PC-3 (cell line): Measurements from ENCODE around the gene CDH13. TPM values are rescaled to one million over a fixed set of nuclear protein-coding genes. Genes with fewer than 3 reads are reported as not detected.

Source experiments
- ATAC-seq: fragments of 200-7000 bp; cut with Tn5 transposase; 2 replicates; pipeline ENCODE4 v1.9.1; 2020; ENCODE audit warnings: mild to moderate bottlenecking, moderate library complexity
- BruUV-seq: library from RNA; stranded (reverse); fragments of 400-500 nt; replicated peaks from 2 replicates; lab custom pipeline; 2021; lab: Mats Ljungman, UMichigan
- CTCF ChIA-PET: fragments of 300-600 bp; sonication (Branson Sonifier 250); formaldehyde crosslinking; loops from one replicate; lab custom pipeline; 2022; ENCODE audit warnings: antibody characterized with exemption; lab: Charles Lee
- POLR2A ChIA-PET: fragments of 300-600 bp; sonication (Branson Sonifier 250); formaldehyde crosslinking; loops from one replicate; lab custom pipeline; 2022; ENCODE audit warnings: antibody characterized with exemption; ENCODE audit not compliant: unreplicated experiment; lab: Charles Lee
- DNase-seq: peaks from one replicate; pipeline ENCODE4 v3.0.0-alpha.2; 2015
- H2AFZ ChIP-seq: fragments of 300-600 bp; sonication (generic); 2 replicates; pipeline ENCODE4 v1.6.0; 2016; ENCODE audit warnings: antibody characterized with exemption, low read length
- H3F3A ChIP-seq: fragments of 300-600 bp; sonication (generic); one replicate; pipeline ENCODE4 v1.6.0; 2017; ENCODE audit warnings: antibody characterized with exemption, low read length, control low read depth, mild to moderate bottlenecking; ENCODE audit not compliant: unreplicated experiment
- H3K27ac ChIP-seq: fragments of 300-600 bp; sonication (generic); 2 replicates; pipeline ENCODE4 v1.5.1; 2016; ENCODE audit warnings: mild to moderate bottlenecking, low read length
- H3K27me3 ChIP-seq: fragments of 300-600 bp; sonication (generic); 2 replicates; pipeline ENCODE4 v1.6.1; 2016; ENCODE audit warnings: low read length, mixed read lengths
- H3K36me3 ChIP-seq: fragments of 300-600 bp; sonication (generic); 2 replicates; pipeline ENCODE4 v1.6.1; 2016; ENCODE audit warnings: low read depth, mixed run types, low read length, mixed read lengths
- H3K4me1 ChIP-seq: fragments of 300-600 bp; sonication (generic); 2 replicates; pipeline ENCODE4 v1.5.1; 2016; ENCODE audit warnings: low read length; ENCODE audit not compliant: insufficient read depth
- H3K4me2 ChIP-seq: fragments of 300-600 bp; sonication (generic); 2 replicates; pipeline ENCODE4 v1.6.0; 2016; ENCODE audit warnings: low read length
- H3K4me3 ChIP-seq: fragments of 300-600 bp; sonication (generic); 2 replicates; pipeline ENCODE4 v1.5.1; 2016; ENCODE audit warnings: mild to moderate bottlenecking, low read length, mixed read lengths
- H3K79me2 ChIP-seq: fragments of 300-600 bp; sonication (generic); 2 replicates; pipeline ENCODE4 v1.6.1; 2017; ENCODE audit warnings: low read length, mixed read lengths
- H3K9ac ChIP-seq: fragments of 300-600 bp; sonication (generic); 2 replicates; pipeline ENCODE4 v1.6.0; 2016; ENCODE audit warnings: mild to moderate bottlenecking, low read length
- H3K9me2 ChIP-seq: fragments of 300-600 bp; sonication (generic); replicated peaks from 2 replicates; pipeline ENCODE4 v1.6.1; 2016; ENCODE audit warnings: mixed run types, low read length, mixed read lengths
- H3K9me3 ChIP-seq: fragments of 300-600 bp; sonication (generic); 2 replicates; pipeline ENCODE4 v1.6.1; 2016; ENCODE audit warnings: low read length, mixed read lengths
- H4K20me1 ChIP-seq: fragments of 300-600 bp; sonication (generic); 2 replicates; pipeline ENCODE4 v1.6.1; 2016; ENCODE audit warnings: low read length, mixed read lengths
- EZH2 ChIP-seq: fragments of 300-600 bp; sonication (generic); IDR thresholded peaks from one replicate; pipeline ENCODE4 v1.6.1; 2017; ENCODE audit warnings: antibody characterized with exemption, mild to moderate bottlenecking, low read length; ENCODE audit not compliant: unreplicated experiment
- EZH2phosphoT487 ChIP-seq: fragments of 300-600 bp; sonication (generic); IDR thresholded peaks from 2 replicates; pipeline ENCODE4 v1.6.1; 2018; ENCODE audit warnings: mild to moderate bottlenecking, antibody characterized with exemption, low read length, borderline replicate concordance
- intact Hi-C: fragments of 100-400 bp; cut with micrococcal nuclease; formaldehyde crosslinking; loops from 2 replicates; pipeline ENCODE4 v1.9.0; 2023
- total RNA-seq: library from RNA; depleted of rRNA; stranded (reverse); fragments of >200 nt; gene quantifications from 2 replicates; pipeline ENCODE4 v1.2.3, GENCODE V29; 2014
- TF ChIP-seq, protein P1 (sequence below): fragments of 300-600 bp; sonication (generic); conservative IDR thresholded peaks from 2 replicates; pipeline ENCODE4 v1.5.1; 2017; ENCODE audit warnings: antibody characterized with exemption, low read depth, mild to moderate bottlenecking, low read length

Gene CDH13
- total RNA-seq, 1 experiment from 2014 or later = 0.36 TPM

DNA sequence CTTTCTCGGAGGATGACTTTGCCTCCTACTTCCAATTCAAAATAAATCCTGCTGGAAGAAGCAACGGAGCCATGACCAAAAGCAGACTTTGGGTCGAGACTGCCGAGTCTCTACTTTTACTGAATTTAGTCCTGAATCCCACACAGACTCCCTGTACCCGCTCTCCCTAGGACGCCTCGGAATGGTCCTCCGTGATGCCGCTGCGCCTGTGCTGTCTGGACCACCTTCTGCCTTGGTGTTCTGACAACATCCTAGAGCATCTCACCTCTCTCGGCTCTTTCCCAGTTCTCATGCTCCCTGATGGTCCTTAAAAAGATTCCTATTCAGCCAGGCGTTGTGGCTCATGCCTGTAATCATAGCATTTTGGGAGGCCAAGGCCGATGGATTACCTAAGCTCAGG is 999.9 kb downstream of the CDH13 start:
- Histone ChIP-seq H3K4me2 (no peak overlapping the region), H3K9ac (no peak overlapping the region), H3K4me3 (no peak overlapping the region), H3F3A (no peaks in the 10 kb centered on the region), H3K27me3 (peaks cover 51% of the 10 kb centered on the region), H3K79me2 (no peaks in the 10 kb centered on the region), H3K4me1 (no peaks in the 10 kb centered on the region), H2AFZ (no peak overlapping the region), H3K36me3 (no peaks in the 10 kb centered on the region), H3K9me2 (no peaks in the 10 kb centered on the region), H3K9me3 (no peaks in the 10 kb centered on the region), H3K27ac (no peak overlapping the region), H4K20me1 (no peaks in the 10 kb centered on the region)
- TF ChIP-seq, protein P1, sequence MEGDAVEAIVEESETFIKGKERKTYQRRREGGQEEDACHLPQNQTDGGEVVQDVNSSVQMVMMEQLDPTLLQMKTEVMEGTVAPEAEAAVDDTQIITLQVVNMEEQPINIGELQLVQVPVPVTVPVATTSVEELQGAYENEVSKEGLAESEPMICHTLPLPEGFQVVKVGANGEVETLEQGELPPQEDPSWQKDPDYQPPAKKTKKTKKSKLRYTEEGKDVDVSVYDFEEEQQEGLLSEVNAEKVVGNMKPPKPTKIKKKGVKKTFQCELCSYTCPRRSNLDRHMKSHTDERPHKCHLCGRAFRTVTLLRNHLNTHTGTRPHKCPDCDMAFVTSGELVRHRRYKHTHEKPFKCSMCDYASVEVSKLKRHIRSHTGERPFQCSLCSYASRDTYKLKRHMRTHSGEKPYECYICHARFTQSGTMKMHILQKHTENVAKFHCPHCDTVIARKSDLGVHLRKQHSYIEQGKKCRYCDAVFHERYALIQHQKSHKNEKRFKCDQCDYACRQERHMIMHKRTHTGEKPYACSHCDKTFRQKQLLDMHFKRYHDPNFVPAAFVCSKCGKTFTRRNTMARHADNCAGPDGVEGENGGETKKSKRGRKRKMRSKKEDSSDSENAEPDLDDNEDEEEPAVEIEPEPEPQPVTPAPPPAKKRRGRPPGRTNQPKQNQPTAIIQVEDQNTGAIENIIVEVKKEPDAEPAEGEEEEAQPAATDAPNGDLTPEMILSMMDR = no peak
- TF ChIP-seq EZH2 = no peak
- TF ChIP-seq EZH2phosphoT487 = no peak
- BruUV-seq = no TSS peak
- ATAC-seq = no peak
- intact Hi-C loops = no loop called here
- ChIA-PET CTCF (no interaction called here), POLR2A (interaction anchor here (0.6 kb wide), 1 partner anchor 82 kb away, joined by 3 read pairs; no protein-coding TSS in a partner anchor)
- no peak for DNase-seq

DNA sequence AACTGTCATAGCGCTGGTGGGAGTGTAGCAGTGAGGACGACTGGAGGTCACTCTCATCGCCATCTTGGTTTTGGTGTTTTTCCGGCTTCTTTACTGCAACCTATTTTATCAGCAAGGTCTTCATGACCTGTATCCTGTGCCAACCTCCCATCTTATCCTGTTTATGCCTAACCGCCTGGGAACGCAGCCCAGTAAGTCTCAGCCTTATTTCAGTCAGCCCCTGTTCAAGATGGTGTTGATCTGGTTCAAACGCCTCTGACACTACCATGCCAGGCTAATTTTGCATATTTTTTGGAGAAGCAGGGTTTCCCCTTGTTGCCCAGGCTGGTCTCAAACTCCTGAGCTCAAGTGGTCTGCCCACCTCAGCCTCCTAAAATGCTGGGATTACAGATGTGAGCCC is 1001.2 kb downstream of the CDH13 start:
- Histone ChIP-seq H3K79me2 (no peaks in the 10 kb centered on the region), H3K36me3 (no peaks in the 10 kb centered on the region), H3K4me1 (no peaks in the 10 kb centered on the region), H3K9me3 (no peaks in the 10 kb centered on the region), H3F3A (no peaks in the 10 kb centered on the region), H3K9me2 (no peaks in the 10 kb centered on the region), H3K9ac (no peak overlapping the region), H3K4me3 (no peak overlapping the region), H2AFZ (no peak overlapping the region), H3K4me2 (no peak overlapping the region), H3K27ac (no peak overlapping the region), H3K27me3 (peaks cover 49% of the 10 kb centered on the region), H4K20me1 (no peaks in the 10 kb centered on the region)
- CTCF ChIA-PET = no interaction called here
- intact Hi-C loops = no loop called here
- ATAC-seq (no peak), DNase-seq (no peak)
- POLR2A ChIA-PET = no interaction called here
- TF ChIP-seq EZH2 = no peak
- BruUV-seq = no TSS peak

DNA sequence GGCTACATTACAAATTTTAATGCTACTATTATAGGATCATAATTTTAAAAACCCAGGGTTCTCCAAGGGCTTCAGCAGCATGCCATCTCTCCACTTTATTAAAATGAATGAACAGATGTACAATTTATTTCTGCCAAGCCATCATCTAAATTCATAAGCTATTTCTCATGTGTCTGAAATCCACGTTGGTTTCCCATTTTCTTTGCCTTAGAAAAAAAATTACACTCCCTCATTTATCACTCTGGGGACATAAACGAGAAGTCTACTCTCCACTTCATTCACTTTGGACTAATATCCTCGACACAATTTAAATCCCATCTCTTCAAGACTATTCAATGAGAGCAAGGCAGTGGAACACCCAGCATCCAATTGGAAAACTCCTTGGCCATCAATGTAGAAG is 1002.7 kb downstream of the CDH13 start:
- no peak overlapping the region for H3K27ac ChIP-seq
- TF ChIP-seq EZH2 (no peak), EZH2phosphoT487 (no peak)
- TF ChIP-seq, protein P1 = no peak
- H3K4me2 ChIP-seq = no peak overlapping the region
- no TSS peak for BruUV-seq
- ChIA-PET POLR2A (no interaction called here), CTCF (no interaction called here)
- H3K9me3 ChIP-seq = no peaks in the 10 kb centered on the region
- no peaks in the 10 kb centered on the region for H3K79me2 ChIP-seq
- H3K4me1 ChIP-seq = no peaks in the 10 kb centered on the region
- intact Hi-C loops = no loop called here
- DNase-seq (no peak), ATAC-seq (no peak)
- peaks cover 46% of the 10 kb centered on the region for H3K27me3 ChIP-seq
- no peaks in the 10 kb centered on the region for H3K36me3 ChIP-seq
- no peak overlapping the region for H2AFZ ChIP-seq
- H3F3A ChIP-seq = no peaks in the 10 kb centered on the region
- H3K9ac ChIP-seq = no peak overlapping the region
- H3K4me3 ChIP-seq = no peak overlapping the region
- H3K9me2 ChIP-seq = no peaks in the 10 kb centered on the region
- H4K20me1 ChIP-seq = no peaks in the 10 kb centered on the region
